GM19438 (cell line): Measurements from ENCODE around the gene STX12.
"Not testable (repeated sequence)": the region's sequence is repeated elsewhere in the genome, so short reads cannot be mapped to it uniquely, and the experiment has no call there.

Experiments
- ATAC-seq: cut with Tn5 transposase; IDR thresholded peaks from one replicate; pipeline ENCODE4 v1.9.1; 2021; ENCODE audit warnings: low read depth; ENCODE audit not compliant: unreplicated experiment

Gene STX12

DNA sequence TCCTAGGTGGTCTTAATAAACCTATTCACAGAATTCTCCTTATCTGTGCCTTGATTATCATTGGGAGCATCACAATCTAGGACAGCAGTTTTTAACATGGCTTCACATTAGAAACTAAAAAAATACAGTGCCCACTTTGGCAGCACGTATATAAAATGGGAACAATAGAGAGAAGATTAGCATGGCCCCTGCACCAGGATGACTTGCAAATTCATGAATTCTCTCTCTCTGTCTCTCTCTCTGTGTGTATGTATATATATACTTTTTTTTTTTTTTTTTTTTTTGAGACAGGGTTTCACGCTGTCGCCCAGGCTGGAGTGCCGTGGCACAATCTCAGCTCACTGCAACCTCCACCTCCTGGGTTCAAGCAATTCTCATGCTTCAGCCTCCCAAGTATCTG, 51.4 kb downstream of the STX12 start:
- no peak for ATAC-seq

DNA sequence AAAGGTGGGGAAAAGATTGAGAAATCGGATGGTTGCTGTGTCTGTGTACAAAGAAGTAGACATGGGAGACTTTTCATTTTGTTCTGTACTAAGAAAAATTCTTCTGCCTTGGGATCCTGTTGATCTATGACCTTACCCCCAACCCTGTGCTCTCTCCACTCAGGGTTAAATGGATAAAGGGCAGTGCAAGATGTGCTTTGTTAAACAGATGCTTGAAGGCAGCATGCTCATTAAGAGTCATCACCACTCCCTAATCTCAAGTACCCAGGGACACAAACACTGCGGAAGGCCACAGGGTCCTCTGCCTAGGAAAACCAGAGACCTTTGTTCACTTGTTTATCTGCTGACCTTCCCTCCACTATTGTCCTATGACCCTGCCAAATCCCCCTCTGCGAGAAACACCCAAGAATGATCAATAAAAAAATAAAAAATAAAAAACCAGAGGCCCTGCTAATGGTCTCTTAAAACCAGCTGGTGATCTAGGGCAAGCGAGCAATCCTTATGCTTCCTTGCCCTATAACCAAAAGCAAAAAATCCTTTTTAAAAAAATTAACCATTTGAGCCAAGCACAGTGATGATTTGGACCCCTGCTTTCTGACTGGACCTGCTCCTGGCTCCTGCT, 56.4 kb downstream of the STX12 start:
- ATAC-seq, result not testable (repeated sequence)

- ATAC-seq, result peak; percentile 96
Measured at GRCh38 chr1:27830621-27831440, 57.8 kb downstream of the STX12 start, which contains the start of gene PPP1R8. Gene PPP1R8, plus strand, starts transcription at chr1:27830782. Its CDS starts 54 bp downstream, at chr1:27830836.

- ATAC-seq, result no peak
Measured at GRCh38 chr1:27831568-27832410, 58.8 kb downstream of the STX12 start.

- ATAC-seq, result no peak
Measured at GRCh38 chr1:27832762-27833161, 59.7 kb downstream of the STX12 start.

GRCh38 chr1:27833470-27833869, 60.5 kb downstream of the STX12 start:
- ATAC-seq, result no peak

DNA sequence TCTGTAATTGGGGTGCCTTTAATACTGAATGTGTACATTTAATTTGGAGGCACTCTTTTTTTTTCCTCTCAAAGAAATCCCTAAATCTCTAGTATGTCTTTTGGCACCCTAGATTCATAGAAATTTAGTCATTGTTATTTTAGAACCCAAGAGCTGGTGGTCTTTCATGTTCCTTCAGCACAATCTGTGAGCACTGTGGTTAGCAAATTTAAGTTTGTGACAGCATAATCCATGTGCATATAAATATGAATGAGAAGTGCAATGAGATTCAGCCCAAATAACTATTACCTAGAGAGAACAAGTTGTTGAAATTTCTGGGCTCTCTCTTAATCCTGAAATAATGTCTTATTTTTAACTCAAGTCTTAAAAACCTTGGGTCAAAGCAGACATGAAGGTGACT, 62.0 kb downstream of the STX12 start:
- ATAC-seq, result no peak

DNA sequence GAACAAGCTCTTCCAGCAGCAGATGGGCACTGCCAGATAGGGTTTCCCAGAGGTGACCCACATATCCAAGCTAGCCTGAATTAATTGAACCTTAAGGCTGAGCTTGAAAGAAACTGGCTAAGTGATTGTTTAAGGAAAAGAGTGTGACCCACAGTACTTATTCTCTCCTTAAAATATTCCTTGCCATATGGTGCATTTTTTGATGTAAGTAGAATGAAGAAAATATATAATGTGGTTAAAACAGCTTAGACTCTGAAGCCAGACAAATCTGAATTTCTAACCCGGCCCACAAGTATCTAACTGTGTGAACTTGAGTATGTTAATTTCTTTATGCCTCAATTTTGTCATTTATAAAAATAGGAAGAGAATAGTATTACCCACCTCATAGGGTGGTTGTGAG, 62.5 kb downstream of the STX12 start:
- ATAC-seq, result no peak

DNA sequence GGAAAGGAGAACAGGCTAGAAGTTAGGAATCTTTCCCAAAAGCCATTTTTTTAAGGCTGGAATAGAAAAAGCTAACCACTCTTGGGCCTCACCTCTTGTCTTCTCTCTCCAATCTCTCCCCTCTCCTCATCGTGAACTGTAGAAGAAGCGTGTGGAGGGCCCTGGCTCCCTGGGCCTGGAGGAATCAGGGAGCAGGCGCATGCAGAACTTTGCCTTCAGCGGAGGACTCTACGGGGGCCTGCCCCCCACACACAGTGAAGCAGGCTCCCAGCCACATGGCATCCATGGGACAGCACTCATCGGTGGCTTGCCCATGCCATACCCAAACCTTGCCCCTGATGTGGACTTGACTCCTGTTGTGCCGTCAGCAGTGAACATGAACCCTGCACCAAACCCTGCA, 76.9 kb downstream of the STX12 start:
- no peak for ATAC-seq

DNA sequence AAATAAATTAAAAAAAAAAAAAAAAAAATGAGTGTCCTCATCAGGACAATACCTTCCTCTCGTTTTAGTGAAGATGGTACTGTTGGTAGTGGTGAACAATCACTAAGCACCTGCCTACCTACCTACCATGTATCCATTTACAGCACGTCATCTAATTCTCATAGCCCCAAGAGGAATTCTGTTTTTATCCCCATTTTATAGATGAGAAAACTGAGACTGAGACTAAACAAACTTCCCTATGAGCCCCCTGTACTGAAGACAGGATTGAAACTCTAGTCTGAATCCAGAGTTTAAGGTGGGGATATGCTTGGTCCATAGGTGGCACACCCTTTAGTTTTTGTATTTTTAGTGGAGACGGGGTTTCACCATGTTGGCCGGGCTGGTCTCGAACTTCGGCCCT, 82.1 kb downstream of the STX12 start:
- no peak for ATAC-seq

GRCh38 chr1:27856561-27857343, 83.7 kb downstream of the STX12 start:
- ATAC-seq, result no peak

DNA sequence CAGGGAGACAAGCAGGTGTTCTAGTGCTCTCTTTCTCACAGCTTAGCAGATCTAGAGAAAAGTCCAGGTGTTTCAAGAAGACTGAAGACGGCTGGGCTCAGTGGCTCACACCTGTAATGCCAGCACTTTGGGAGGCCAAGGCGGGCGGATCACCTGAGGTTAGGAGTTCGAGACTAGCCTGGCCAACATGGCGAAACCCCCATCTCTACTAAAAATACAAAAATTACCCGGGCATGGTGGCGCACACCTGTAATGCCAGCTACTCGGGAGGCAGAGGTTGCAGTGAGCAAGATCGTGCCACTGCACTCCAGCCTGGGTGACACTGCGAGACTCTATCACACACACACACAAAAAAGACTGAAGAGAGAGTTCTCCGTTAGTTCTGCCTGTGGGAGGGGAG, 84.5 kb downstream of the STX12 start:
- ATAC-seq, result not testable (repeated sequence)

- ATAC-seq, result no peak
Measured at GRCh38 chr1:27858072-27858948, 85.3 kb downstream of the STX12 start.

DNA sequence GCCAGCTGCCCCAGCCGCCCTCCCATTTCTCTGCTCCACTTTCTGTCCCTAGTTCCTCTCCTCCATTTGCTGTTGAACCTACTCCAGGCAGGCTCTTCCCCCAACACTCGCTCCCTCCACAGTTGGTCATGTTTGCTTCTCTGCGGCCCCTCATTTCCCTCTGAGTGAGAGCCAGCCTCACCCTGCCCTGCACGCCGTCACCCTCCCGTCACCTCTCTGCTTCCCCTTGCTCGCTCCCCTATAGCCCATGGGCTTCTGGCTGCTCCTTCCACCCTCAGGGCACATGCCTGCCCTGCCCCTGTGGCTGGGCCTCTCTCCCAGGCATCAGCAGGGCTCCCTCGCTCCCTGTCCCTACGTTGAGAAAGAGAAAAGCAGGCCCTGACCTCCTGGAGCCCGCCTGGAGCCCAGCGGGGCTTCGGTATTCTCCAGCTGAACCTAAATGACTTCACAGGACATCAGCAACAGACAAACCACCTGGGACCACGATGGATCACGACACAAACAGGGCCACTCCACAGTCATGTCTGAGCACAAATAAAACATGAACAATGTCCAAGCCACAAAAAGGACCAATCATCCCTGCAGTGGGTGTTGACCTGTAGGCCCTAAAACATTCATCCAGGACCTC, 86.0 kb downstream of the STX12 start:
- ATAC-seq, result no peak

DNA sequence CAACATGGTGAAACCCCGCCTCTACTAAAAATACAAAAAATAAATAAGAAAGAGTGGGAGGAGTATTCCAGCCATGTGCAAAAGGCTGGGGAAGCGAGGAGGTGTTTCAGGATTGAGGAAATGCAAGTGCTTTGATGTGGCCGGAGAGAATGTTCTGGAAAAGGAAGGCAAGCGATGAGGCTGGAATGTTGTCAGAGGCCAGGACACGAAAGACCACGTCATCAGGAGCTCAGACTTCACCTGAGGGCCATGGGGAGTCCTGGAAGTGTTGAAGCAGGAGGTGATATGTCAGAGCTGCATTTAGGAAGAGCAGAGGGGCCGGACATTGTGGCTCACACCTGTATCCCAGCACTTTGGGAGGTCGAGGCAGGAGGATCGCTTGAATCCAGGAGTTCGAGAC, 88.4 kb downstream of the STX12 start:
- no peak for ATAC-seq

- ATAC-seq, result no peak
Measured at GRCh38 chr1:27862004-27862403, 89.0 kb downstream of the STX12 start.

- no peak for ATAC-seq
Measured at GRCh38 chr1:27862671-27863537, 89.9 kb downstream of the STX12 start.

DNA sequence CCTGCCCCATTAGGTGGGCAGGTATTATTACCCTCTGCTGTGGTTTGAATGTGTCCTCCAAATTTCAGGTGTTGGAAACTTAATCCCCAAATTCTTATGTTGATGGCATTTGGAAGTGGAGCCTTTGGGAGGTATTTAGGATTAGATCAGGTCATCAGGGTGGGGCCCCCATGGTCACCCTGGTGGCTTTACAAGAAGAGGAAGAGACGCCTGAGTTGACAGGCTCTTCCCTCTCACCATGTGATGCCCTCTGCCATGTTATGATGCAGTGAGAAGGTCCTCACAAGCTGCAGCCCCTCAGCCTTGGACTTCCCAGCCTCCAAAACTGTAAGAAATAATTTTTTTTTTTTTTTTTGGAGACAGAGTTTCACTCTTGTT, 90.5 kb downstream of the STX12 start:
- ATAC-seq, result no peak
